Epithelial cell of esophagus (primary cell): ENCODE measurements around the gene LRP8.

Experiments used
- DNase-seq: peaks from one replicate; pipeline ENCODE4 v3.0.0; 2010; ENCODE audit warnings: low read depth
- H3K4me3 ChIP-seq: 2 replicates; pipeline ENCODE4 v1.5.1; 2011; ENCODE audit warnings: mild to moderate bottlenecking, low read length, control low read depth
- CTCF ChIP-seq: IDR thresholded peaks from 2 replicates; pipeline ENCODE4 v1.5.1; 2011; ENCODE audit warnings: low read depth, mild to moderate bottlenecking, low read length, control low read depth, inconsistent platforms; ENCODE audit not compliant: insufficient read depth; ENCODE audit errors: missing control alignments

Gene LRP8

GRCh38 chr1:53367503-53368313 is 39.8 kb upstream of the LRP8 start:
- H3K4me3 ChIP-seq, result no peak overlapping the region
- TF ChIP-seq CTCF, result no peak
- DNase-seq, result no peak

GRCh38 chr1:53366901-53367502 is 39.1 kb upstream of the LRP8 start:
- H3K4me3 ChIP-seq, result no peak overlapping the region
- DNase-seq, result no peak
- no peak for TF ChIP-seq CTCF

- no peak for TF ChIP-seq CTCF
- H3K4me3 ChIP-seq, result no peak overlapping the region
- DNase-seq, result no peak
Observed at GRCh38 chr1:53365437-53366063, 37.7 kb upstream of the LRP8 start.

- DNase-seq, result no peak
- H3K4me3 ChIP-seq, result no peak overlapping the region
- TF ChIP-seq CTCF, result no peak
Observed at GRCh38 chr1:53362851-53363642, 35.2 kb upstream of the LRP8 start.

- TF ChIP-seq CTCF, result no peak
- no peak overlapping the region for H3K4me3 ChIP-seq
- DNase-seq, result no peak
Observed at GRCh38 chr1:53362270-53362669, 34.4 kb upstream of the LRP8 start.

- no peak overlapping the region for H3K4me3 ChIP-seq
- no peak for TF ChIP-seq CTCF
- no peak for DNase-seq
Observed at GRCh38 chr1:53361541-53361961, 33.7 kb upstream of the LRP8 start.
